HG02588 (cell line): Measurements from ENCODE around the gene MRLN.

Experiments used
- ATAC-seq: cut with Tn5 transposase; IDR thresholded peaks from one replicate; pipeline ENCODE4 v1.9.1; 2021; ENCODE audit warnings: mild to moderate bottlenecking, moderate library complexity; ENCODE audit not compliant: unreplicated experiment

Gene MRLN

GRCh38 chr10:59706851-59707797 lies 46.1 kb downstream of the MRLN start:
- ATAC-seq: no peak

GRCh38 chr10:59705931-59706330 lies 47.3 kb downstream of the MRLN start:
- no peak for ATAC-seq

DNA sequence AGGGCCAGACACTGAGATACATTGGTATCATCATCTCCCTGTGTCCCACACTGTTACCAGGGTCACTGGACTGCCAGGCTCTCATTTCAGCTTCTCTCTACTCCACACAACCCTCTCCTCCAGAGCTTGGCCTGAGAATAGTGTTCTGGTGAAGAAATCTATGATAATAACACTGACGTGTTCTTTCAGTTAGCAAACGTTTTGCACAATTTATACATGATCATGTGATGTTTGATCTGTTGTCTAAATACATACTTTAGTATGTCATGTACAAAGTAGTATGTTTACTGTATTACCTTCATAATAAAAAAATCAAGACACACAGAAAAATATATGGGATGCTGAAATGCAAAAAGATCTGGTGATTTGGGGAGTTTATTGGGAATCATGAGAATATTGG lies 48.6 kb downstream of the MRLN start:
- no peak for ATAC-seq

- ATAC-seq: no peak
These were observed 50.9 kb downstream of the MRLN start for GRCh38 chr10:59702347-59702746.

DNA sequence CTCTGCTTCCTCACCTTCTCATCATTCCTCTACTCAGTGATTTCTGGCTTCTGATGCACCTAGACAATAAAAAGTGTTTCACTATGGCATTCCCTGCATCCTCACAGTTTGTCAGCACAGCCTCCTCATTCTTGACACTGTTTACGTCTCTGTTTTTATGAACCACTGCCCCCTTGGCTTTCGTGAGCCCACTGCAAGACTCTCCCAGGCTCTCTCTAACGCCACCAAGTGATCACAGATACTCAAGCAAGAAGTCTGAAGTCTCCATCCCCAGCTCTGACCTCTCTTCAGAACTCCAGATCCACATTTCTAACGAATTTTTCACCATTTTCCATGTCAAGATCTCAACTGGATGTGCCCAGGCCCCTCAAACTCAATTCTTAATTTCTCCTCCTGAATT lies 52.5 kb downstream of the MRLN start:
- no peak for ATAC-seq

DNA sequence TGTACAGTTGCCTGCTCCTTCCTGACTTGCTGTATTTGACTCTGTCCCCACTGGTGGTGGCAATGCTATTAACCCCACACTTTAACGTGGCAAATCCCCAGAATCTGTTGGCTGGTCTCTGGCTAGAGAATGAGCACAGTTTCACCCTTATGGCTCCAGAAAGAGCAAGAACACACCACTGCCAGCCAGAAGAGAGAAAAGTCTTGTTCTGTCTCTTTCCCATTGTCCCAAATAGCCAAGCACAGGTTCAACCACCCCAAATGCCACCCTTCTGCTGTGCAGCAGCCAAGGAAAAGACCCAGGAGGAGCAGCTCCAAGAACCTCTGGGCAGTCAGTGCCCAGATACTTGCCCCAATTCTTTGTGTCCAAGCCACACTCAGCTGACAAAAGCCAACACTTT lies 54.9 kb downstream of the MRLN start:
- no peak for ATAC-seq

- ATAC-seq: no peak
These were observed 57.6 kb downstream of the MRLN start for GRCh38 chr10:59695637-59696036.

DNA sequence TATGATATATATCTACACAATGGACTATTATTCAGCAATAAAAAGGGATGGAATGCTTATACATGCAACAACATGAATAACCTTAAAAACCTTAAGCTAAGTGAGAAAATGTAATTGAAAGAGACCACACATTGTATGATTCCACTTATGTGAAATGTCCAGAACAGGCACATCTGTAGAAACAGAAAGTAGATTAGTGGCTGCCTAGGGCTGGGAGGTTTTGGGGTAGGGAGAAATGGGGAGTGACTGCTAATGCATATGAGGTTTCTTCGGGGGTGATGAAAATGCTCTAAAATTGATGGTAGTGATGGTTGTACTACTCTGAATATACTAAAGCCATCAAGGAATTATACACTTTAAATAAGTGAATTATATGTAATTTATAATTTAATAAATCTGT lies 58.3 kb downstream of the MRLN start:
- ATAC-seq: no peak

GRCh38 chr10:59692113-59692512 lies 61.1 kb downstream of the MRLN start:
- no peak for ATAC-seq

GRCh38 chr10:59688921-59689351 lies 64.3 kb downstream of the MRLN start:
- no peak for ATAC-seq

GRCh38 chr10:59687657-59688056 lies 65.6 kb downstream of the MRLN start:
- no peak for ATAC-seq
